Forelimb muscle (tissue), 1 donor: ENCODE results near the gene PPM1G. TPM values are rescaled to one million over a fixed set of nuclear protein-coding genes. Genes with fewer than 3 reads are reported as not detected.
A peak's percentile ranks its signal among the peaks of the same experiment; 100 is the strongest.

Source experiments
- DNase-seq: peaks from one replicate; pipeline ENCODE4 v3.0.0-alpha.2; 2013; ENCODE audit warnings: low read depth
- polyA plus RNA-seq: library from polyadenylated mRNA; unstranded; fragments of 120-200 nt; gene quantifications from one replicate; pipeline ENCODE4 v1.2.1, GENCODE V29; 2013; ENCODE audit not compliant: insufficient read length

Gene PPM1G
- polyA plus RNA-seq, 1 donor: 53.7 TPM

DNA sequence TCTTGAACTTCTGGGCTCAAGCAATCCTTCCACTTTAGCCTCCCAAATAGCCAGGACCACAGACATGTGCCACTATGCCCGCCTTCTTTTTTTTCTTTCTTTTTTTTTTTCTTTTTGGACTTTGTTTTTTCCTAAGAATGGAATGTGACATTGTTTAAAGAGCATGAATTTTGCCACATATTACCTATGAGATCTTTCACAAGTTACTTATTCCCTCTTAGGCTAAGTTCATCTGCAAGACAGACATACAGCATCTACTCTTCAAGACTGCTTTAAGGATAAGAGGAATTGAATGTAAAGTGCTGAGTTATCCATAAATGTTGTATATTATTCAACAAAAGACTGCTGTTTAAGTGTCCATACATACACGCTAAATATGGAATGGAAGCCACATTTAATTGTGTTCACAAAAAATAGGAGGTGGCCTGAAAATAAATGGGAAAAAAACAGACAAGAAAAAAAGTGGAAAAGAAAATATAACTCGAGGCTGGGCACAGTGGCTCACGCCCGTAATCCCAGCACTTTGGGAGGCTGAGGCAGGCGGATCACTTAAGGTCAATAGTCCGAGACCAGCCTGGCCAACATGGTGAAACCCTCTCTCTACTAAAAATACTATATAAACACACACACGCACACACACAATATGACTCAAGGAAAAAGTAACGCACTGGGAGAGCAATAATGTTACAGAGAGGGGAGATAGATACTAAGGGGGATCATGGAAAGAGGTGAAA lies 3.2 kb upstream of the PPM1G start:
- no peak for DNase-seq

DNA sequence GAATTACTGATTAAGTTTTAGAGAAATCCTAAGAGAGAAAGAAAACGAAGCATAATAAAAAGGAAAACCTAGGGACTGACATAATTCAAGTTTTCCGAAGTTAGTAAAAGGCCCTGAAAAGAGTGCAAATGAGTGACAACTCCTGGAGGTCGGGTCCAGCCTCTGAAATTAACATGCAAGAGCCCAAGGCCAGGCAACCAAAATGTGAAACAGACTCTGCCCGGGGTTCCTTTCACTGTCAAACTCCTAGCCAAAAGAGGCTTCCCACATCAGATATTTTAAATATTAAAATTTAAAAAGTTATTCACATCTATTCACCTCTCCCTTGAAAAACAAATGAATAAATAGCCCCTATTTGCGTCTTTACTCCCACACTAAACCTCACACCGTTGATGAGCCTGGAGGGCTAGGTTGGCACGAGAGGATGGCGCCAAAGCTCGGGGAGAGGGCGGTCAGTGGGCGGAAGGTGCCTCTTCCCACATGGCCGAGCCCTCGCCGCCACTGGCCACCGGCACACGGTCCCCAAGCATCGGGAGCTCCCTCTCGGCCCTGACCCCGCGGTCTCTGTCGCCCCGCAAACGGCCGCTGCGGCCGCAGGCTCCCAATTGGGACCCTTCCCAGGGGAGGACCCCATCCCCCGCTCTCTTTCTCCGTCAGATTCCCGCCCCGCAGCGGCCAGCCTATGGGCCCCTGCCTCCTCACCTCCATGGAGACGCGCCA lies 630 bp downstream of the PPM1G start:
- no peak for DNase-seq

DNA sequence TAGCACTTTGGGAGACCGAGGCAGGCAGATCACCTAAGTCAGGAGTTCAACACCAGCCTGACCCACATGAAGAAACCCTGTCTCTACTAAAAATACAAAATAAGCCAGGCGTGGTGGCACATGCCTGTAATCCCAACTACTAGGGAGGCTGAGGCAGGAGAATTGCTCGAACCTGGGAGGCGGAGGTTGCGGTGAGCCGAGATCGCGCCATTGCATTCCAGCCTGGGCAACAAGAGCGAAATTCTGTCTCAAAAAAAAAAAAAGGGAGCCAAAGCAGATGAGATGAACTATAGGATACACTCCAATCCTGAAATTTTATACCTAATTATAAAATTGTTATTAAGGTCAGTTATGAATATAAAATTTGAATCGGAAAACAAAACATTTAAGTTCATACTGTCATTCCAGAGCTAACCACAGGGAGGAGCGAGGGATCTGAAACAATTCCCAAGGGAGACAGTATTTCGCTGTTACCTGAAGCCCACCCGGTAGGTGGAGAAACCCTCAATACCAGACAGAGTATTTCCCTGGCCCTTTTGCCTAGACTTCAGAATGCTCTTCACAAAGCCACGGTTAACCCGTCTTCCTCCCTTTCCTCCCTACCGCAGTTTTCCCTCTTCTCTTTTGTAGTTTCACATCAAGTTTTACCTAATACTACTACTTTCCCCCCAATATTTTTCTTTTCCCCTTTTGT lies 1.4 kb downstream of the PPM1G start:
- DNase-seq: no peak

DNA sequence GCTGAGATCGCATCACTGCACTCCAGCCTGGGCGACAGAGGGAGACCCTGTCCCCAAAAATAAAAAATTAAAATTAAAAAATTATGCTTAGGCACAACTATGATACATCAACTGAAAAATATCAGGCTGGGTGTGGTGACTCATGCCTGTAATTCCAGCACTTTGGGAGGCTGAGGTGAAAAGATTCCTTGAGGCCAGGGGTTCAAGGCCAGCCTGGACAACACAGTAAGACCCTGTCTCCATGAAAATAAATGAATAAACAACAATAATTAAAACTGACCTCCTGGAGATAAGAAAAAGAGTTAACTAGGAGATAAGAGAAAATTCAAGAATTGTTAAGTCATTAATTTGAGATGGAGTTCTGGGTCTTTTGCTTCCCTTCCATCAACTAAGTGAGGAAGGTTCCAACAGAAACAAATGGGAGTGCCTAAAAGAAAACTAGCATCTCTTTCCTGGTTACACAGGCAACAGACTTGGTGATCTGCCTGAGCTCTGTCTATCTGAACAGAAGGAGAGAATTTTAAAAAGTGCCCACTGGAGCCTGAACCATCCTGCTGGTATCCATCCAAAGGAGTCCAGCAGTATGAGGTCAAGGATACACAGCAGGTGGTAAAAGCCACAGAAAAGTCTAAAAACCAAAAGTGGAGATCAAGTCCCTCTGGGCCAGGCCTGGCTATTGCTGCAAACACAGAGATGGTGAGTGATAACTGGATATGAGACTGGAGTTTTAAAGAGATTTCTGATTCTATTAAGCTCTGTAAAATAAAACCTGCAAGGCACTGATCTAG lies 8.8 kb downstream of the PPM1G start:
- DNase-seq: no peak

DNA sequence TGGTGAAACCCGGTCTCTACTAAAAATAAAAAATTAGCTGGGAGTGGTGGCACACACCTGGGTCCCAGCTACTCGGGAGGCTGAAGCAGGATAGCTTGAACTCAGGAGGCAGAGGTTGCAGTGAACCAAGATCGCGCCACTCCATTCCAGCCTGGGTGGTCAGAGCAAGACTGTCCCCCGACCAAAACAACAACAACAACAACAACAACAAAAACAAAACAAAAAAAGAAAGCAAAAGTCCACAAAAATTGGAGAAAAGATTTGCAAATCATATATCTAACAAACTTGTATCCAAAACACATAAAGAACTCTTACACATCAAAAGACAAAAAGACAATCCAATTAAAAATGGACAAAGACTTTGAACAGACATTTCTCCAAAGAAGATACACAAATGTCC lies 10.4 kb downstream of the PPM1G start:
- DNase-seq: no peak

DNA sequence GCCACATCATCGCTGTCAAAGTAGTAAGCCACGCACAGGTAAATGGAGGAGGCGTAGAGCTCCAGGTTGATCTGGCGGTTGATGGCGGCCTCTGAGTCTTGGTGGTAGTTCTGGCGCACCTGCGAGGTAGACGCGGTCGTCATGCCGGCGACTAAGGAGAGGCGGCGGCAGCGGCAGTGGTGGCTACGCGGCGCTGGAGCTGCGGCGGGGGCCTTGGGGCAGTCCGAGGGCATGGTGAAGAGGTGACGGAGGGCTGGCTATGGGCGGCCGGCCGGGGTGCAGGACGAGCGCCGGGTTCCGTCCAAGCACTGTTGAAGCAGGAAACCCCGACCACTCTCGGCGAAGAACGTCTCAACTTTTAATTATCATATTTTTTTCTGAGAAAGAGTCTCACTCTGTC lies 16.2 kb downstream of the PPM1G start:
- DNase-seq: no peak

DNA sequence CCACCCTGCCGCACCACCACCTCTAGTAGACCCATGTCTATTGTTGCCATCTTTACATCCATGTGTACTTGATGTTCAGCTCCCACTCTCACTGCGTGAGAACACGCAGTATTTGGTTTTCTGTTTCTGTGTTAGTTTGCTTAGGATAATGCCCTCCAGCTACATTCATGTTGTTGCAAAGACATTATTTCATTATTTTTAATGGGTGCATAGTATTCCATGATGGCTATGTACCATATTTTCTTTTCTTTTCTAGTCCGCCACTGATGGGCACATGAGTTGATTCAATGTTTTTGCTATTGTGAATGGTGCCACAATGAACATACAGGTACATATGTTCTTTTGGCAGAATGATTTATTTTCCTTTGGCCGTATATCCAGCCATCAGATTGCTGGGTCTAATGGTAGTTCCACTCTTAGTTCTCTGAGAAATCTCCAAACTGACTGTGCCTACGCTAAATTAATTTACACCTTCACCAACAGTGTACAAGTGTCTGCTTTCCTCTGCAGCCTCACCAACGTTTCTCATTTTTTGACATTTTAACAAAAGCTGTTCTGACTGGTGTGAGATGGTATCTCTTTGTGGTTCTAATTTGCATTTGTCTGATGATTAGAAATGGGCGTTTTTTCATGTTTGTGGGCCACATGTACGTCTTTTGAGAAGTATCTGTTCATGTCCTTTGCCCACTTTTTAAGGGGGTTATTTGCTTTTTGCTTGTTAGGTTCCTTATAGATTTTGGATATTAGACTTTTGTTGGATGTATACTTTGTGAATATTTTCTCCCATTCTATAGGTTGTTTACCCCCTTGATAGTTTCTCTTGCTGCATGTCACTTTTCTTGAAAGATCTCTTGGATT lies 18.3 kb downstream of the PPM1G start:
- DNase-seq: no peak

DNA sequence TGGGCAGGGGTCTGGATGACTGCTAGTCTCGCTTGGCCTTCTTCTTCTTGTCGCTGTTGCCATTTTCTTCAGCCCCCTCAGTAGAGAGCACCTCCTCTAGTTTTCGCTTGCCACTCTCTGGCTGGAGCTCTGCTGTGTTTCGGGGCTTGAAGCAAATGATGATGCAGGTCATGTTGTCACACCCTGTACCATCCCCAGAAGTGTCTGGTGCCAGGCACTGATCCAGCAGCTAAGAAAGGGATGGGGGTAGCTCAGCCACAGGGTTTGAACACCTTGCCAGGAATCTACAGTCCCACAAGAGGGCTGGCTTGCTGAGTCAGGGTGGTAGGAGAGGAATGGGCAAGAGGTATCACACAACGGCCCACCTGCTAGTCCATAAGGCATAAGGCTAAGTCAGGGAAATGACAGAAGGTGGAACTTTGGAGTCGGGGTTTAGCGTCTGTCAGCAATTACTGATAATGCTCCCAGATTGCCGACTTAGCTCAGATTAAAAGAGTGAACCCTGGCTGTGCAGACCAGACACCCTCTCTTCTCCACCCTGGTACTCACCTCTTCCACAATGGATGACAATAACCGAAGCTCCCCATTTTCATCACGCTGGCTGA lies 27.7 kb downstream of the PPM1G start:
- no peak for DNase-seq

DNA sequence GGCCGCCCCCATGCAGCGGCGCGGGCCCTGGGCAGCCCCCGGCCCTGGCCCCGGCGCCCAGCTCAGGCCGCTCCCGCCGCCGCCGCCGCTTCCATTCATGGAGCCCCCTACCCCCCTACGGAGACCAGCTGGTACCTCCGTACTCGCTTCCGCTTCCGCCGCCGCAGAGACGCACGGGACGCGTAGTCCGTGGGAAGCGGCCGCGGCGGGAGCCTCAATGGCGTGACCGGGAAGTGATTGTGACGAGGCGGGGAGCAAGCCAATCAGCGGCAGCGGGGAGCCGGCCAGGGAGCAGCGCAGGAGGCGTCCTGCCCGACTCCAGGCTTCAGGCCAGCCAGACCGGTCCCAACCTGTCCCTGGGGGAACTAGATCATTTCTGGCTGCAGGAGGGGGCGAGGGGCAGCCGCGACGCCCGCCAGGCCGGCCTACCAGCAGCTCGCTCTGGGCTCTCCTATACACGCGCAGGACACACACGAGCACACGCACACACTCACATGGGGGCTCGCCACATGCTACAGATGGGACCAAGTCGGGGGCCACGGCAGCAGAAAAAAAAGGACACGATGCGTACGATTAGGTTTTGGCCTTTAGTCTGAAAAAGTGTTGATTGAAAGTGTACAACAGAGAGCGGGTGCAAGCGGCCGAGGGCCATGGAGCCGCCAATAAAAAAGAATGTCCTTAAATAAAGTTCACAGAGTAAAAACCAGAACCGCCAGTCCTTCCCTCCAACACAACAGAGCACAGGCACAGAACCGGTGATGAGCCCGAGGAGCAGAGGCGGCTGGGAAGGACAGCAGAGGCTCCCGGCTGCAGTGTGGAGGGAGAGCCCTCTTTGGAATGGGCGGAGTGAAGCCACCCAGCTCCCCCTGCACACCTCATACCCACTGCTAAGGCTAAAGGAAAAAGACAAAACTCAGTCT lies 28.5 kb downstream of the PPM1G start, which contains the start of gene ZNF513:
ZNF513 (minus strand) TSS at position 109 of the 920 bp plus-strand sequence. CDS start 208 bp downstream, outside the sequence.
- DNase-seq: peak; percentile 80

DNA sequence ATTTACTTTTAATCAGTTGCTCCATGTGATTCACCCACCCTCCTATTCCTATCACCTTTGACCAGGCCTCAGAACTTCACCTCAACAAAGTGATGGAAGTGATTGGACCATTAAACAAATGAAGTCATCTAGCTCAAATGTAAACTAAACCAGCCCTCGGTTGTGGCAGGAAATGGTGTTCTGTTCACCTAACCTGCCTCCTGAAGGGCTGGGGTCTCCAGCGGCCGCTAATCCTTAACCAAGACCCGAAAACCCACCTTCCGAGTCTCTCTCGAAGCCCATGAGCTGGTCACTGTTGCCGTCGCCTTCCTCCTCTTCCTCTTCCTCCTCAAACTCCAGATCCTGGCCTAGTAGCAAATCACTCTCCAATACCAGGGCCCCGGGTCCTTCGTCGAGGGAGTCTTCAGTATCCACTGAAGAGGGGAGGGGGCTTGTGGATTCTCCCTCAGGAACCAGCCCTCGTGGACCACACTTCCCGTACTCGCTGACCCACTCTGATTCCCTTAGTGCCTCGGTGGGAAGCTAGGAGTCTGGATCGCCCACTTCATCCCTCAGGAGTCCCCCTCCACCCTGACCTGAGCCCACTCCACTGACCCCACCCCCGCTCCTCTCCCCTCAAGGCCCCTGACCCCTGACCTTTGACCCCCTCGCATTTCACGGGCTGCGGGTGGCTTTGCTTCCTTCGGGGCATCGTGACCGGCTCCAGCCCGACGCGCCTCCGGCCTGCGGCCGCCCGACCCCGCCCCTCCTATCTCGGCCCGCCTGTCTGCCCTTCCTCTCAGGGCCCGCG lies 29.4 kb downstream of the PPM1G start:
- DNase-seq: no peak

DNA sequence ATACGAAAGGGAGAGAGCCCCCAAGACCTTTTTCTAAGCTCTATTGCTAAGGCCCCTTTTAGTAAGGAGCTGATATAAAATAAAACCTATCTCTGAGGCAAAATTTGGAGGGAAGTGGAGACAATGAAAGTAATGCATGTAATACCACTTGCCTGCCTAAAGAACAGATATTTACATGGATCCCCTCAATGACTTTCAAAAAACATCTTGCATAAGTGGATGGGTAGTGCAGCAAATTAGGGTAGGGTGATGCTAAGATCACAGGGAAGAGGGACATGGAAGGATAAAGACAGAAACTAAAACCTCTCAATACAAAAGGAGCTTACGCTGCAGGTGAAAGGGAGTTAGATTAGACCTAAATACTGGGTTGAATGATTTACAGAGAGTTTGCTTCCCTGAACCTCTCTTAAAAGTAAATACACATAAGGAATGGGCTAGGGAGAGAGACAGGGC lies 30.0 kb downstream of the PPM1G start:
- DNase-seq: no peak

DNA sequence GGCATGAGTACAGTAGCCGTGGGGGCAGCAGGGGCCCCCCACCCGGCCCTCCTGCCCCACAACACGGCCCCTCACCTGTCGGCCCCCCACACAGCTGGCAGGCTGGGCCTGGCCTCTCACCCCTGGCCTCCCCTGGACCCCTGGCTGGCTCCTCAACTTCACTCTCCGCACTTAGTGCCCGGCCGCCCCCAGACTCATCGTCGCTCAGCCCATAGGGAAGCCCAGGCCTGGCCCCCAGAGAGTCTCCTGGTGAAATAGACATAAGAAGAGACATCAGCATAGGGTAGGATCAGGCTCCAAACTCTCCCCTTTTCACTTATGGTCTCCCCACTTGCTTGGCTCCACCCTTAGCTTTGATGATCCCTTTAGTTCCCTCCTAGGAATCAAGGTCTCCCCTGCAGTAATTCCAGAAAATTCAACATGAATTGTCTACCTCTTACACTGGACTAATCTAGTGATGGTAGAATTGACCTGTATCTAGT lies 30.5 kb downstream of the PPM1G start:
- no peak for DNase-seq

DNA sequence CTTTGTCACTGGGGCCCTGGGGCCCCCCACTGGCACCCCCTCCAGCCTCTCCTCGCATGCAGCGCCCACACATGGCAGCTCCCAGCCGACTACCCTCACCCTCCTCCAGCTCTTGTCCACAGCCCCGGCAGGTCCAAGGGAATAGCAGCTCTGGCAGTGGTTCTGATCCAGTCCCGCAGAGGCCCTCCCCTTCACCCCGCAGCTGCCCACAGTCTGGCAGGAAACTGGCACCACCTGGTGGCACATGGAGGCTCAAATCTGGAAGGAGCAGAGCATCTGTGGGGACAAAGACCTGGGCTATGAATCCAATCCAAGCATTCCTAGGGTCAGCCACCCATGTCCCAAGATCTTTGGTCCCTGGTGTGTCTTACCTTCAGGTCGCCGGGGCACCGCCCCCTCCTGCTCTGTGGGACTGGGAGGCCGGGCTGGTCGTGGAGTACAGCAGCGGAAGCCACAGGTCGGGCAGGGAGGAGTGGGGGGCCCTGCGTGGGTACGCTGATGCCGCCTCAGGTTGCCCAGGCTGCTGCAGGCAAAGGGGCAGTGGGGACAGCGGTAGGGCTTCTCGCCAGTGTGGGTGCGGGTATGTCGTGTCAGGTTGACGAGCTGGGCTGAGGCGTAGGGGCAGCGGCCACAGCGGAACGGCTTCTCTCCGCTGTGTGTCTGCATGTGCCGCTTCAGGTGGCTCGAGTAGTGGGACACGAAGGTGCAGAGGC lies 31.1 kb downstream of the PPM1G start:
- DNase-seq: no peak

DNA sequence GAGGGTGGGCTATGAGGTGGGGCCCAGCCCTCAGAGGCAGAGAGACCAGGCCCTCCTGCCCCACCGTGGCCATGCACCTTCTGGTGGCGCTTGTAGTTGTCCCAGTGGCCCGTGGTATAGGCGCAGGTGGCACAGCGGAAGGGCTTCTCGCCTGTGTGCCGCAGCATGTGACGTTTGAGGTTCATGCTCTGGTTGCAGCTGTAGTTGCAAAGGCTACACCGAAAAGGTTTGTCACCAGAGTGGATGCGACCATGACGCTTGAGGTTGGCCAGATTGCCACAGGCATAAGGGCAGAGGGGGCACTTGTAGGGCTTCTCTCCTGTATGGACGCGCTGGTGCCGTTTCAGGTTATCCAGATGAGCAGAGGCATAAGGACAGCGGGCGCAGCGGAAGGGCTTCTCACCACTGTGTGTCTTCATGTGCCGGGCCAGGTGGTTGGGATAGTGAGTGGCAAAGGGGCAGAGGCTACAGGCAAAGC lies 31.7 kb downstream of the PPM1G start:
- DNase-seq: no peak

DNA sequence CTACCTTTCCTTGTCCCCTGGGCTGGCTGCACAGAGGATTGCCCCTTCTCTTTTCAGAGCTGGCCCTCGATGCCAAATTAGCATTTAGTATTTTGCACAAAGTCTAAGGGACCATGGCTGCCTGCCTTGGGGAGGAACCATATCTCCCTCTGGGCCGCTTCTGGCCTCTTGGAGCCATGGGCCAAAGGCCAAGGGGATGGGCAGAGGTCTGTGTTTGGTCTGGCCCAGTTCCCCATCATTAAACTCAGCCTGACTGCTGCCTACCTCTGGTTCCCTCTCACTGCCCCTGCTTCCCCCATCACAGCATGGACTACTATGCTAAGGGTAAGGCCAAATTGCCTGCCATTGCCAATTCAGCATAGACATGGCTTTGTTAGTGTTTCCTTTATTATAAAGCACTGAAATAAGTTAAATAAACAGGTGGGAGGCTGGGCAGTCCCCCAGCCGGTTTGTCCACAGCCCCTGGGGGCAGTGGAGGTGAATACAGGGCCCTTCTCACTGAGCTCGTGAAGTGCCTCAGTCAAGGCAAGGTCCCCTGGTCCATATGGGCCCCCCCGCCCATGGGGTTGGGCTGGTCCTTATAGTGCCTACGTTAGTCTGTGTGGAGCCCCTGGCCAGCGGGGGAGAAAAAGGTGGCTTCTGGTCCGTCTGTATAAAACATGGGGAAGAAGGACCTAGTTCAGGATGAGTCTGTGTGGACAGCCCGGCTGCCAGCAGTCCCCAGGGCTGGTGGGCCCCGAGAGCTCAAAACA lies 32.3 kb downstream of the PPM1G start:
- no peak for DNase-seq

DNA sequence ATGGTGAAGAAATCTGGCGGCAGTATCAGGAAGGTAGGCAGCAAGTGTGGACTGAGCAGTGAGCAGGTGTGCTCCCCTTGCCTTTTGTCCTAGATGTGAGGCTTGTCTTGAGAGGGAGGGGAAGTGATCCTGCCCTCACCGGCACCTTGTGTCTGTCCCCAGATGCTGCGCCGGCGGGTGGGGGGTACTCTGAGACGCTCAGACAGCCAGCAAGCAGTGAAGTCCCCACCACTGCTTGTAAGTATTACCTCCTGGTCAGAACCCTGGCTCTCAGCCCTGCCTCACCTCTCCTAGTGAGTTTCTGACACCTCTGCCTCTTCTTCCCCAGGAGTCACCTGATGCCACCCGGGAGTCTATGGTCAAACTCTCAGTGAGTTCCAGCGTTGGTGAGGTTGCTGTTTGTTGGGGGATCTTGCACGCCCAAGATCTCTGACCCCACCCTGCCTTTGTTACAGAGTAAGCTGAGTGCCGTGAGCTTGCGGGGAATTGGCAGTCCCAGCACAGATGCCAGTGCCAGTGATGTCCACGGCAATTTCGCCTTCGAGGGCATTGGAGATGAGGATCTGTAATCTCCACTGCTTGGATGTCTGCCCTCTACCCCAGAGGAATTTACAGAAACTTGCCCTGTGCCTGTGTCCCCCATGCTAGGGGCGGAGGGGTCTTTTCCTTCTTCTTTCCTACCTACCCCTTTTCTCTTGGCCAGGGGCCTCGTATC lies 33.1 kb downstream of the PPM1G start:
- no peak for DNase-seq
